Aorta (tissue), 5 donors: Measurements from ENCODE around the gene EGFL7. TPM values are rescaled to one million over a fixed set of nuclear protein-coding genes. Genes with fewer than 3 reads are reported as not detected.
"Not testable (repeated sequence)": the region's sequence is repeated elsewhere in the genome, so short reads cannot be mapped to it uniquely, and the experiment has no call there.

Source experiments
- ATAC-seq: fragments of 200-7000 bp; cut with Tn5 transposase; one replicate; pipeline ENCODE4 v1.9.1; 2022; ENCODE audit warnings: moderate library complexity; ENCODE audit not compliant: low FRiP score
- DNase-seq, 2 donors: peaks; one replicate each; pipeline ENCODE4 v3.0.0-alpha.2; 2020
- H3K27ac ChIP-seq, 2 donors: one replicate each; pipeline ENCODE4 v1.5.1; 2013; ENCODE audit warnings: low read length in 2 of 2, mild to moderate bottlenecking in 2 of 2, moderate library complexity in 2 of 2, control low read depth in 1 of 2, inconsistent platforms in 1 of 2, low read depth in 1 of 2
- H3K27me3 ChIP-seq, 2 donors: one replicate each; pipeline ENCODE4 v1.6.1; 2013; ENCODE audit warnings: control low read depth in 1 of 2, low read length in 1 of 2, mild to moderate bottlenecking in 1 of 2, moderate library complexity in 1 of 2; ENCODE audit not compliant: insufficient read depth in 2 of 2, control insufficient read depth in 1 of 2
- H3K36me3 ChIP-seq, 2 donors: one replicate each; pipeline ENCODE4 v1.6.1; 2013; ENCODE audit warnings: control low read depth in 1 of 2, low read length in 1 of 2, mild to moderate bottlenecking in 1 of 2; ENCODE audit not compliant: insufficient read depth in 2 of 2, control insufficient read depth in 1 of 2
- H3K4me1 ChIP-seq, 2 donors: one replicate each; pipeline ENCODE4 v1.6.1; 2013; ENCODE audit warnings: low read length in 2 of 2, control low read depth in 1 of 2, mild to moderate bottlenecking in 1 of 2, moderate library complexity in 1 of 2; ENCODE audit not compliant: insufficient read depth in 2 of 2, control insufficient read depth in 1 of 2
- H3K4me3 ChIP-seq, 2 donors: one replicate each; pipeline ENCODE4 v1.5.1; 2013; ENCODE audit warnings: low read length in 2 of 2, control low read depth in 1 of 2, mild to moderate bottlenecking in 1 of 2
- H3K9me3 ChIP-seq: one replicate; pipeline ENCODE4 v1.6.1; 2013; ENCODE audit warnings: mild to moderate bottlenecking, low read length; ENCODE audit not compliant: control insufficient read depth
- WGBS, 2 donors: extraction: QIAGEN DNeasy Blood & Tissue Kit; methylation state at CpG; one replicate each; pipeline ENCODE4 v1.1.7; 2013; 5-methylcytosine and 5-hydroxymethylcytosine counted together
- intact Hi-C, 2 donors: fragments of 100-400 bp; cut with DNase I; formaldehyde crosslinking; loops; one replicate each; pipeline versions ENCODE4 v1.14.2 to v1.15.0; 2022
- polyA plus RNA-seq, 2 donors: library from polyadenylated mRNA; stranded (reverse); fragments of 200-250 nt; gene quantifications; one replicate each; pipeline ENCODE4 v1.2.3, GENCODE V29; 2013
- total RNA-seq, 2 donors: library from RNA; stranded (reverse); fragmentation: NEBNext Ultra II Directional; extraction: Animal tissue kit (Norgen Biotek cat#: 25700); gene quantifications; one replicate each; pipeline ENCODE4 v1.2.1, GENCODE V29; 2021
- donor health status: healthy with polysubstance abuse.
- donor health status: Bipolar disorder and iron deficiency.
- donor health status: DM: no; HTN: no; CAD: no.
- donor health status: DM: no; HTN: no; CAD: no.
- donor health status: DM: yes; HTN: yes; CAD: no.

The EGFL7 gene
- total and polyA plus RNA-seq, 4 donors: 13.1 to 308 (median 55.3) TPM

- no peak overlapping the region for H3K27ac ChIP-seq
- intact Hi-C loops: loop anchor here in 1 of 2 donors (5.0 kb wide), 1 partner anchor 86 kb away; no protein-coding TSS in a partner anchor
- WGBS, 2 donors: 85 to 88% methylated on average over 25 to 26 of the region's 26 CpGs
- no peak overlapping the region for H3K4me3 ChIP-seq
- ATAC-seq (no peak), DNase-seq (no peak)
- H3K4me1 ChIP-seq: no peaks in the 10 kb centered on the region
- no peaks in the 10 kb centered on the region for H3K27me3 ChIP-seq
- no peaks in the 10 kb centered on the region for H3K9me3 ChIP-seq
- no peaks in the 10 kb centered on the region for H3K36me3 ChIP-seq
These were observed 34.4 kb upstream of the EGFL7 start for GRCh38 chr9:136628268-136628667.

GRCh38 chr9:136629001-136629878 lies 33.5 kb upstream of the EGFL7 start:
- Histone ChIP-seq H3K9me3 (no peaks in the 10 kb centered on the region), H3K27me3 (no peaks in the 10 kb centered on the region), H3K36me3 (no peaks in the 10 kb centered on the region), H3K27ac (no peak overlapping the region), H3K4me3 (no peak overlapping the region), H3K4me1 (no peaks in the 10 kb centered on the region)
- intact Hi-C loops: loop anchor here in 1 of 2 donors (5.0 kb wide), 1 partner anchor 87 kb away; no protein-coding TSS in a partner anchor
- ATAC-seq: no peak
- DNase-seq: peak in 1 of 2 donors; percentile 46
- 89 to 91% methylated on average over 19 to 22 of the region's 22 CpGs for WGBS, 2 donors

GRCh38 chr9:136629879-136630661 lies 32.6 kb upstream of the EGFL7 start:
- Histone ChIP-seq H3K9me3 (no peaks in the 10 kb centered on the region), H3K4me1 (no peaks in the 10 kb centered on the region), H3K27ac (no peak overlapping the region), H3K36me3 (no peaks in the 10 kb centered on the region), H3K27me3 (no peaks in the 10 kb centered on the region), H3K4me3 (no peak overlapping the region)
- 41 to 47% methylated on average over 18 to 19 of the region's 19 CpGs for WGBS, 2 donors
- peak; percentile 53 for ATAC-seq
- intact Hi-C loops: loop anchor here (1.0 to 5.0 kb wide), 3 partner anchors 88 to 145 kb away; no protein-coding TSS in a partner anchor
- peak in 1 of 2 donors; percentile 71 for DNase-seq

- intact Hi-C loops: loop anchor here (1.0 kb wide), 2 partner anchors 142 to 145 kb away; no protein-coding TSS in a partner anchor
- DNase-seq: no peak
- Histone ChIP-seq H3K4me1 (no peaks in the 10 kb centered on the region), H3K27me3 (no peaks in the 10 kb centered on the region), H3K4me3 (no peak overlapping the region), H3K36me3 (no peaks in the 10 kb centered on the region), H3K9me3 (no peaks in the 10 kb centered on the region), H3K27ac (no peak overlapping the region)
- 54 to 73% methylated on average over 12 of the region's 12 CpGs for WGBS, 2 donors
- no peak for ATAC-seq
These were observed 32.1 kb upstream of the EGFL7 start for GRCh38 chr9:136630662-136630992.

GRCh38 chr9:136631038-136632000 lies 31.4 kb upstream of the EGFL7 start:
- 49 to 56% methylated on average over 31 of the region's 31 CpGs for WGBS, 2 donors

GRCh38 chr9:136632072-136632471 lies 30.6 kb upstream of the EGFL7 start:
- H3K27me3 ChIP-seq, DNase-seq, H3K4me1 ChIP-seq, H3K4me3 ChIP-seq, H3K9me3 ChIP-seq, ATAC-seq, H3K27ac ChIP-seq, intact Hi-C loops, H3K36me3 ChIP-seq: not testable (repeated sequence)
- 55 to 63% methylated on average over 9 to 11 of the region's 13 CpGs for WGBS, 2 donors

More at GRCh38 chr9:136631038-136632000, 31.4 kb upstream of the EGFL7 start:
- ATAC-seq: peak; percentile 85
- Histone ChIP-seq H3K27me3 (no peaks in the 10 kb centered on the region), H3K9me3 (no peaks in the 10 kb centered on the region), H3K36me3 (no peaks in the 10 kb centered on the region), H3K27ac (no peak overlapping the region), H3K4me1 (no peaks in the 10 kb centered on the region), H3K4me3 (no peak overlapping the region)
- intact Hi-C loops: no loop called here
- peak; percentile 87 to 93 for DNase-seq

- H3K4me1 ChIP-seq, H3K9me3 ChIP-seq, H3K4me3 ChIP-seq, H3K27ac ChIP-seq, H3K36me3 ChIP-seq, intact Hi-C loops, DNase-seq, H3K27me3 ChIP-seq, ATAC-seq: not testable (repeated sequence)
- WGBS, 2 donors: 81% methylated on average over 34 to 36 of the region's 36 CpGs
These were observed 30.1 kb upstream of the EGFL7 start for GRCh38 chr9:136632491-136633106.

- Histone ChIP-seq H3K27ac (no peak overlapping the region), H3K4me3 (no peak overlapping the region), H3K4me1 (no peaks in the 10 kb centered on the region), H3K27me3 (no peaks in the 10 kb centered on the region), H3K36me3 (no peaks in the 10 kb centered on the region), H3K9me3 (no peaks in the 10 kb centered on the region)
- ATAC-seq (no peak), DNase-seq (no peak)
- WGBS, 2 donors: 83 to 87% methylated on average over 11 of the region's 11 CpGs
- intact Hi-C loops: no loop called here
These were observed 27.8 kb upstream of the EGFL7 start for GRCh38 chr9:136634904-136635303.
